HS-27A (cell line): ENCODE data around the gene KLK3.

Source experiments
- DNase-seq: peaks from one replicate; pipeline ENCODE4 v3.0.0-alpha.2; 2012; ENCODE audit warnings: low read depth, missing footprints

The KLK3 gene

GRCh38 chr19:50831026-50831396 lies 23.7 kb upstream of the KLK3 start:
- no peak for DNase-seq

GRCh38 chr19:50832666-50833065 lies 22.0 kb upstream of the KLK3 start:
- no peak for DNase-seq

- no peak for DNase-seq
Measured at GRCh38 chr19:50833117-50833801, 21.5 kb upstream of the KLK3 start, which contains the start of gene KLK15. Gene KLK15, minus strand, starts transcription at chr19:50833574. Its CDS starts 2,082 bp downstream, at chr19:50831492.

- no peak for DNase-seq
Measured at GRCh38 chr19:50833802-50834167, 20.9 kb upstream of the KLK3 start.

- no peak for DNase-seq
Measured at GRCh38 chr19:50835103-50835784, 19.5 kb upstream of the KLK3 start.

GRCh38 chr19:50835785-50836542 lies 18.8 kb upstream of the KLK3 start:
- DNase-seq, result no peak

- DNase-seq, result no peak
Measured at GRCh38 chr19:50836543-50837195, 18.0 kb upstream of the KLK3 start.

- no peak for DNase-seq
Measured at GRCh38 chr19:50837300-50837699, 17.4 kb upstream of the KLK3 start.

- DNase-seq, result no peak
Measured at GRCh38 chr19:50838239-50838638, 16.5 kb upstream of the KLK3 start.

- no peak for DNase-seq
Measured at GRCh38 chr19:50839712-50840655, 14.7 kb upstream of the KLK3 start.

- DNase-seq, result no peak
Measured at GRCh38 chr19:50842130-50842529, 12.6 kb upstream of the KLK3 start.

GRCh38 chr19:50843205-50843604 lies 11.5 kb upstream of the KLK3 start:
- no peak for DNase-seq

GRCh38 chr19:50843701-50844221 lies 11.0 kb upstream of the KLK3 start:
- DNase-seq, result no peak

GRCh38 chr19:50844296-50844935 lies 10.3 kb upstream of the KLK3 start:
- no peak for DNase-seq

- no peak for DNase-seq
Measured at GRCh38 chr19:50850738-50851137, 4.0 kb upstream of the KLK3 start.

GRCh38 chr19:50851620-50852019 lies 3.1 kb upstream of the KLK3 start:
- no peak for DNase-seq

GRCh38 chr19:50857366-50857765 lies 2.7 kb downstream of the KLK3 start:
- no peak for DNase-seq

GRCh38 chr19:50858886-50859285 lies 4.2 kb downstream of the KLK3 start:
- no peak for DNase-seq

- DNase-seq, result no peak
Measured at GRCh38 chr19:50859849-50860248, 5.1 kb downstream of the KLK3 start.

GRCh38 chr19:50861010-50861409 lies 6.3 kb downstream of the KLK3 start:
- DNase-seq, result no peak
